ENCODE data around the gene TLX3. TPM values are rescaled to one million over a fixed set of nuclear protein-coding genes. Genes with fewer than 3 reads are reported as not detected.
"Not testable (repeated sequence)": the region's sequence is repeated elsewhere in the genome, so short reads cannot be mapped to it uniquely, and the experiment has no call there.

TLX3 gene
- total RNA-seq, 2 experiments from 2014 or later: not detected

DNA sequence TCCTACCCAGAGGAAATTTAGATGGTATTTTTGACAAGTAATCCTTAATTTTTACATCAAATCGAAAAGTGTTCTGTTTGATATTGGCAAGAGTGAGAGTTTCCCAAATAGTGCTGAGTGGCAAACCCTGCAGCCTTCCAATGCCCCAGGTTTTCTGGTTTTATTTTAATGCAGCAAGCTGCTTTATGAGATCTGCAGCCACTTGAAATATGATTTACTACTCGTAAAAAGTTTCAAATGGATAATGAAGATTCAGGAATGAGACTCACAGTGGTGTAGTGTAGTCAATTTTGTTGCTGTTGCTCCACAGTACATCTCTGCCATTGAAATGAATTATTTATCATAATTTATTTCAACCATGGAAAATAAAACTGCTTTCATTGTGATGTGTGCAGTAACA is 23.6 kb upstream of the TLX3 start:
- CTCF ChIA-PET: interaction anchor here (2.1 kb wide), 1 partner anchor 78 kb away, joined by 7 read pairs; no protein-coding TSS in a partner anchor
- DNase-seq (no peak), ATAC-seq (no peak)
- no peak overlapping the region for H3K4me3 Mint-ChIP-seq
- H3K36me3 Mint-ChIP-seq: no peaks in the 10 kb centered on the region
- peaks cover 47% of the 10 kb centered on the region for H3K27me3 Mint-ChIP-seq
- no peaks in the 10 kb centered on the region for H3K9me3 Mint-ChIP-seq (ENCODE audit: low read depth)
- no peaks in the 10 kb centered on the region for H3K4me1 Mint-ChIP-seq
- no peak overlapping the region for H3K27ac Mint-ChIP-seq

GRCh38 chr5:171288066-171288465 is 21.0 kb upstream of the TLX3 start:
- no peak overlapping the region for H3K4me3 Mint-ChIP-seq
- no peaks in the 10 kb centered on the region for H3K4me1 Mint-ChIP-seq
- CTCF ChIA-PET: no interaction called here
- H3K27me3 Mint-ChIP-seq: peaks cover 44% of the 10 kb centered on the region
- H3K27ac Mint-ChIP-seq: no peak overlapping the region
- no peak for DNase-seq
- no peaks in the 10 kb centered on the region for H3K9me3 Mint-ChIP-seq (ENCODE audit: low read depth)
- ATAC-seq: no peak
- no peaks in the 10 kb centered on the region for H3K36me3 Mint-ChIP-seq

GRCh38 chr5:171291371-171291770 is 17.7 kb upstream of the TLX3 start:
- Mint-ChIP-seq H3K4me1 (no peaks in the 10 kb centered on the region), H3K27me3 (peaks cover 42% of the 10 kb centered on the region), H3K9me3 (ENCODE audit: low read depth) (no peaks in the 10 kb centered on the region), H3K4me3 (no peak overlapping the region), H3K27ac (no peak overlapping the region), H3K36me3 (no peaks in the 10 kb centered on the region)
- no peak for ATAC-seq
- CTCF ChIA-PET: interaction anchor here (1.2 kb wide), 1 partner anchor 84 kb away, joined by 3 read pairs; no protein-coding TSS in a partner anchor
- no peak for DNase-seq

DNA sequence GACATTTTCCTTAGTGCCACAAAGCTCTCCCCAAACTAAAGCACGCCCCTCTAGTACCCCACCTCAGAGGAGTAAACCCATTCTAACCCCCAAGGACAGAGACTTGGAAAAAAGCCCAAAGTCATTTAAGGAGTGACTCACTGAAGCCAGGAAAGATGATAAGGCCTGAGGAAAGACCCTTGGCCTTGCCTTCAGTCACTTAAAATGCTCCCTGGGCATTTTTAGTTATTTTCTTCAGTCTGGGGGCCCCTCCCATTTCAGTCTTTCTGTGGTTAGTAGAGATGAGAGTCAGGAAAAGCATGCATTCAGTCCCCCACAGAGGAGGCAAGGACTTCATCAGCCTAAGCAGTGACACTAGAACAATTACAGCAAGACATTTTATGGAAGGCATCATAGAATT is 13.7 kb upstream of the TLX3 start:
- DNase-seq (no peak), ATAC-seq (no peak)
- H3K27me3 Mint-ChIP-seq: peaks cover 43% of the 10 kb centered on the region
- no peak overlapping the region for H3K27ac Mint-ChIP-seq
- no peaks in the 10 kb centered on the region for H3K36me3 Mint-ChIP-seq
- no peaks in the 10 kb centered on the region for H3K4me1 Mint-ChIP-seq
- CTCF ChIA-PET: no interaction called here
- H3K4me3 Mint-ChIP-seq: no peak overlapping the region
- no peaks in the 10 kb centered on the region for H3K9me3 Mint-ChIP-seq (ENCODE audit: low read depth)

DNA sequence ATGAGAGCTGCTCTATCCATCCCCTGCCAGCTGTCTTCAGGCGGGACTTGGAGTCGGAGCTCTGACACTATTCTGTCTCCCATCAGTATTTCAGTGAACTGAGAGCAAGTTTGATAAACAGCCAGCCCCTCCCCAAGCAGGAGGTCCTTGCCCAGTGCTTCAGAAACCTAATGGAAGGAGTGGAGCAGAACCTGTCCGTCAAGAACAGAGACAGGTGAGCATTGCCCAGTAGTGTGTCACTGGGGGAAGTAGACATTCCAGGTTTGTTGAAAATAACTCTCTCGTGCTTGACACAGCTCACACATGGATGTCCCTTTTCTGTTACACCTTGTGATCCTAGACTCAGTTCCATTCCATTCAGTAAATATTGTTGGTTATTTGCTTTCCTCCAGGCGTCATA is 13.2 kb upstream of the TLX3 start:
- Mint-ChIP-seq H3K36me3 (no peaks in the 10 kb centered on the region), H3K4me1 (no peaks in the 10 kb centered on the region), H3K9me3 (ENCODE audit: low read depth) (no peaks in the 10 kb centered on the region), H3K27ac (no peak overlapping the region), H3K27me3 (peaks cover 45% of the 10 kb centered on the region), H3K4me3 (no peak overlapping the region)
- no peak for DNase-seq
- CTCF ChIA-PET: no interaction called here
- no peak for ATAC-seq

DNA sequence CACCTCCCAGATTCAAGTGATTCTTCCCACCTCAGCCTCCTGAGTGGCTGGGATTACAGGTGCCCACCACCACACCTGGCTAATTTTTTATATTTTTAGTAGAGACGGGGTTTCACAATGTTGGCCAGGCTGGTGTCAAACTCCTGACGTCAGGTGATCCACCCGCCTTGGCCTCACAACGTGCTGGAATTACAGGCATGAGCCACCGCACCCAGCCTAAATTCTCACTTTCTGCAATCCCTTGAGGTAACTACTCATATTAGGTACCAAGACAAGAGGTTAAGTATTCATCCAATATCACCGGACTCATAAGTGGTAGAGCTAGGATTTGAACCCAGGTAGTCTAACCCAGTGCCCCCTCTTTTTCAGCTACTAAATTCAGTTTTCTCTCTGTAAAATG is 11.1 kb upstream of the TLX3 start:
- not testable (repeated sequence) for H3K36me3 Mint-ChIP-seq; H3K4me1 Mint-ChIP-seq; ATAC-seq; H3K4me3 Mint-ChIP-seq; H3K9me3 Mint-ChIP-seq (ENCODE audit: low read depth); H3K27ac Mint-ChIP-seq; DNase-seq
- H3K27me3 Mint-ChIP-seq: peaks cover 54% of the 10 kb centered on the region
- CTCF ChIA-PET: interaction anchor here (1.1 kb wide), 1 partner anchor 90 kb away, joined by 3 read pairs; no protein-coding TSS in a partner anchor

DNA sequence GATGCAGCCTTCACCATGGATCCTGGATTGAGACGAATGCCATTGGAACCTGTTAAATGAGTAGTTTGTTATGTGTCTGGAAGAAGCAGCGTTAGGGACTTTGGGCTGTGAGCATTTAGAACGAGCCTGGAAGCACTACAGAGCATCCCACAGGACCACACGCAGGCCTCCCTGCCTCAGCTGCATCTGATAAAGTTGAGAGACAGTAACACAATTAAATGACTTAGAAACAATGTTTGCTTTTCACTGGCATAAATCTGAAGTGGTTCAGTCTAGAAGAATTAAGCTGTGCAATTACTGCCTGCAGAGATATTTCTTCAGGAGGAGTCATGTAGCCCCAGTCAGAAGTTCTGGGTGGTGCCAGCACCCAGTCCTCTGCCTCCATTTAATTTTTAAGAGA is 9.8 kb upstream of the TLX3 start:
- no peak overlapping the region for H3K27ac Mint-ChIP-seq
- H3K4me3 Mint-ChIP-seq: no peak overlapping the region
- CTCF ChIA-PET: no interaction called here
- no peaks in the 10 kb centered on the region for H3K36me3 Mint-ChIP-seq
- no peaks in the 10 kb centered on the region for H3K4me1 Mint-ChIP-seq
- peaks cover 62% of the 10 kb centered on the region for H3K27me3 Mint-ChIP-seq
- H3K9me3 Mint-ChIP-seq (ENCODE audit: low read depth): no peaks in the 10 kb centered on the region
- DNase-seq: no peak
- no peak for ATAC-seq

GRCh38 chr5:171299851-171300250 is 9.2 kb upstream of the TLX3 start:
- Mint-ChIP-seq H3K9me3 (ENCODE audit: low read depth) (no peaks in the 10 kb centered on the region), H3K36me3 (no peaks in the 10 kb centered on the region), H3K27me3 (peaks cover 65% of the 10 kb centered on the region), H3K27ac (no peak overlapping the region), H3K4me3 (no peak overlapping the region), H3K4me1 (no peaks in the 10 kb centered on the region)
- CTCF ChIA-PET: no interaction called here
- ATAC-seq: no peak
- DNase-seq: no peak

- no peak for DNase-seq
- no peaks in the 10 kb centered on the region for H3K36me3 Mint-ChIP-seq
- no peaks in the 10 kb centered on the region for H3K4me1 Mint-ChIP-seq
- H3K4me3 Mint-ChIP-seq: no peak overlapping the region
- CTCF ChIA-PET: interaction anchor here (0.6 kb wide), 1 partner anchor 43 kb away, joined by 3 read pairs; no protein-coding TSS in a partner anchor
- ATAC-seq: no peak
- no peak overlapping the region for H3K27ac Mint-ChIP-seq
- H3K27me3 Mint-ChIP-seq: peaks cover 65% of the 10 kb centered on the region
- H3K9me3 Mint-ChIP-seq (ENCODE audit: low read depth): no peaks in the 10 kb centered on the region
These were observed 8.7 kb upstream of the TLX3 start for GRCh38 chr5:171300358-171300757.

DNA sequence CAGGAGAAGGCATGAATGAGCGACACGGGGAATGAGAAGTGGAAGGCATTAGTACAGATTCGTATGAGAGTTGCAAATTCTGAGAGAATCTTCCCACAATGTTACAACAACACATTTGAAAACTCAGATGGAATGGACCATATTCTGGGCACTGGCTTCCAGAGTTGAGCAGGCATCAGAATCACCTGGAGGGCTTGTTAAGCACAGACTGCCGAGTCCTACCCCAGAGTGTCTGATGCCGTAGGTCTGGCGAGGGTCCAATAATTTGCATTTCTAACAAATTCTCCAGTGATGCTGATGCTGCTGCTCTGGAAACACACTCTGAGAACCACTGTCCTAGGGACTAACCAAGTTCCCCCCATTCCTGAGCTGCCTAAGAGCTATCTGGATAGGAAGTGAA is 2.9 kb upstream of the TLX3 start:
- peaks cover 10% of the 10 kb centered on the region for H3K4me1 Mint-ChIP-seq
- no peak for DNase-seq
- H3K36me3 Mint-ChIP-seq: peaks cover 5% of the 10 kb centered on the region
- no peak for ATAC-seq
- CTCF ChIA-PET: interaction anchor here (0.8 kb wide), 1 partner anchor 99 kb away, joined by 3 read pairs; no protein-coding TSS in a partner anchor
- H3K27me3 Mint-ChIP-seq: peaks cover 84% of the 10 kb centered on the region
- no peak overlapping the region for H3K27ac Mint-ChIP-seq
- no peaks in the 10 kb centered on the region for H3K9me3 Mint-ChIP-seq (ENCODE audit: low read depth)
- H3K4me3 Mint-ChIP-seq: no peak overlapping the region

DNA sequence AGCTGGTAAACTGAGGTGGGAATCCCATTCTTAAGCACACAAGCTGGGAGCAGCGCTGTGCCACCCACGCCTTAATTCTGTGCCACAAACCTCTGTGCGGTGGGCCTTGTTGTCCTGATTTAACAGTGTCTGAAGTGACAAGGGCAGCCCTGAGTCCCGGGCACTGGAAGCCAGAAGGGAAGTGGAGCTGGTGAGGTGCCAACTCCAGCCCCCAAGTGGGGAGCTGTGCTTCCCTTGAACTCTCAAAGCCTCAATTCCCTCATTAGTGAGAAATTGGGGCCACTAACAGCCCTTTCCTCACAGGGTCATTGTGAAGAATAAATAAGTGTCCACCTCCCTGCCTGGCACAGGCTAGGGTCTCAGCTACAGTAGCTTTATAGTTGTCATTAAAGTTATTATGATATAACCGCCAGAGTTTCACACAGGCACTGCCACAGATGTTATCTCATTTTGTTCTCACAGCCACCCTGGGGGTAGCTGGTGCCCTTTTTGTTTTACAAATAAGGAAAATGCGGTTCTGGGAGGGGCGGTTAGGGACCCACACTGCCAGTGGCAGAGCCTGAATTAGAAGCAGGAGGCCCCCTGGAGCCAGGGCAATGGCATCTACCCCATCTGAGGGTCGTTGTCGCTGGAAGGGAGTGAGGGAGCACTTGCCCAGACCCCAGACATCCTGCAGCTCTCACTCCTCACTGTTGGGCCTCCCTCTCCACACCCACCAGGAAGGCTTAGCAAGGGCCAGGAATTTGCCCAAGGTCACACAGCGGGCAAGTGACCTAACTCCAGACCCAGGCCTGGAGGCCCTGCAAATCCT is 2.1 kb upstream of the TLX3 start:
- Mint-ChIP-seq H3K4me3 (no peak overlapping the region), H3K4me1 (peaks cover 12% of the 10 kb centered on the region), H3K9me3 (ENCODE audit: low read depth) (no peaks in the 10 kb centered on the region), H3K27ac (no peak overlapping the region), H3K36me3 (peaks cover 5% of the 10 kb centered on the region), H3K27me3 (peaks cover 82% of the 10 kb centered on the region)
- CTCF ChIA-PET: interaction anchor here (0.8 kb wide), 1 partner anchor 100 kb away, joined by 3 read pairs; no protein-coding TSS in a partner anchor
- no peak for ATAC-seq
- no peak for DNase-seq

DNA sequence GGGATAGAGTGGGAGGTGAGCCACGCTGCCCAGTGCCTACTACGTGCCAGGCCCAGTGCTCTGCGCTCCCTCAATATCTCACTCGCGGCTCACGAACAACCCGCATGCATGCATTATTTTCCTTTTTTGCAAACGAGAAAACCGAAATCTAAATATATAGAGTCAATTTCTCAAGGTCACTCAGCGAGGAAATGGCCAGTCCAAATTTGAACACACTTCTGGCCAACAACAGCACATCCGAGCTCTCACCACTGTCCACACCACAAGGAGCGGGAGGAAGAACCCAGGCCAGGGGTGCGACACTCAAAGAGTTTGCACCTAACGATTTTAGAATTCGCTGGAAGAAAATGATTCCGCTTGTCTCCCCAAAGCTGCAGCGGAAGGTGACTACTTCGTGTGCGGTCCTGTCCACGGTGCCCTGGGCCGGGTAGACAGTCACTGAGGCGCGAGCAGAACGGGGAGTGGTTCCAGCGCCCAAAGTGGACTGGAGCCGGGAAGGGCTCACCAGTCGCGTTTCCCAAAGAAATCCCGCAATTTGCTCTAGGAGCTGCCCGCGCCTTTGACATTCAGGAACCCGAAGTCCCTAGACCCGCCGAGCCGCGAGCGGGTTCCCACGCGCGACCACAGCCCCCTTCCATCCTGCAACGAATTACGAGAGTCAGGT is 1.1 kb upstream of the TLX3 start:
- ATAC-seq (no peak), DNase-seq (no peak)
- H3K36me3 Mint-ChIP-seq: peaks cover 7% of the 10 kb centered on the region
- no peaks in the 10 kb centered on the region for H3K9me3 Mint-ChIP-seq (ENCODE audit: low read depth)
- CTCF ChIA-PET: no interaction called here
- H3K4me3 Mint-ChIP-seq: no peak overlapping the region
- H3K27ac Mint-ChIP-seq: peak overlapping the region; percentile 3
- peaks cover 84% of the 10 kb centered on the region for H3K27me3 Mint-ChIP-seq
- peaks cover 17% of the 10 kb centered on the region for H3K4me1 Mint-ChIP-seq

GRCh38 chr5:171309276-171310211 is 496 bp downstream of the TLX3 start:
- peak overlapping the region; percentile 46 for H3K27ac Mint-ChIP-seq
- peaks cover 23% of the 10 kb centered on the region for H3K4me1 Mint-ChIP-seq
- peaks cover 84% of the 10 kb centered on the region for H3K27me3 Mint-ChIP-seq
- H3K36me3 Mint-ChIP-seq: peaks cover 10% of the 10 kb centered on the region
- no peak overlapping the region for H3K4me3 Mint-ChIP-seq
- CTCF ChIA-PET: interaction anchor here (0.9 to 1.2 kb wide), 2 partner anchors 28 to 102 kb away, joined by 3 read pairs; no protein-coding TSS in a partner anchor
- ATAC-seq: no peak
- H3K9me3 Mint-ChIP-seq (ENCODE audit: low read depth): no peaks in the 10 kb centered on the region
- no peak for DNase-seq
